OCI-LY7 (cell line): ENCODE measurements around the gene BHLHA15.

ENCODE experiments used
- EZH2phosphoT487 ChIP-seq: fragments of 200-600 bp; sonication (generic); IDR thresholded peaks from 2 replicates; pipeline ENCODE4 v1.6.1; 2018; ENCODE audit warnings: low read depth, borderline replicate concordance, mild to moderate bottlenecking, mixed run types, antibody characterized with exemption, low read length, moderate library complexity, mixed read lengths
- TF ChIP-seq, protein P1 (sequence below): fragments of 200-600 bp; sonication (generic); conservative IDR thresholded peaks from 2 replicates; pipeline ENCODE4 v1.5.1; 2014; ENCODE audit warnings: mild to moderate bottlenecking, antibody characterized with exemption, low read length, moderate library complexity, mixed read lengths

DNA sequence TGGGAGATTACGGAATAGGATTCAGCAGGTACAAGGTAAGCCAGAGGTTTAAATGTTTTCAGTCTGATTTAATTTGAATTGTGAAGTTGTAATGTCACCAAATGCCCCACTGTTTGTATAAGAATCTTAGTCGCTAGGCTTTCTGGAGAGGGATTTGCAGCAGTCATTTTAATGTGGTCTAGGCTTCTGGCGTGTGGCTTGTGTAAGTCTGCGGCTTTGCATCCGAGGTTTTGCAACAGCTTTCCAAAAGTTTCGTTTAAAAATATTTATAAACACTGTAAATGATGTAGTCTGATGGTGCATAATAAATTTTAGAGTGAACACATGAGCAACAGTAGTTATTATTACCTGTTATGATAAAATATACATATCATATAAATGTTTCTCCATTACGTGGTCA lies 26.1 kb upstream of the BHLHA15 start:
- TF ChIP-seq, protein P1, sequence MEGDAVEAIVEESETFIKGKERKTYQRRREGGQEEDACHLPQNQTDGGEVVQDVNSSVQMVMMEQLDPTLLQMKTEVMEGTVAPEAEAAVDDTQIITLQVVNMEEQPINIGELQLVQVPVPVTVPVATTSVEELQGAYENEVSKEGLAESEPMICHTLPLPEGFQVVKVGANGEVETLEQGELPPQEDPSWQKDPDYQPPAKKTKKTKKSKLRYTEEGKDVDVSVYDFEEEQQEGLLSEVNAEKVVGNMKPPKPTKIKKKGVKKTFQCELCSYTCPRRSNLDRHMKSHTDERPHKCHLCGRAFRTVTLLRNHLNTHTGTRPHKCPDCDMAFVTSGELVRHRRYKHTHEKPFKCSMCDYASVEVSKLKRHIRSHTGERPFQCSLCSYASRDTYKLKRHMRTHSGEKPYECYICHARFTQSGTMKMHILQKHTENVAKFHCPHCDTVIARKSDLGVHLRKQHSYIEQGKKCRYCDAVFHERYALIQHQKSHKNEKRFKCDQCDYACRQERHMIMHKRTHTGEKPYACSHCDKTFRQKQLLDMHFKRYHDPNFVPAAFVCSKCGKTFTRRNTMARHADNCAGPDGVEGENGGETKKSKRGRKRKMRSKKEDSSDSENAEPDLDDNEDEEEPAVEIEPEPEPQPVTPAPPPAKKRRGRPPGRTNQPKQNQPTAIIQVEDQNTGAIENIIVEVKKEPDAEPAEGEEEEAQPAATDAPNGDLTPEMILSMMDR: no peak
- TF ChIP-seq EZH2phosphoT487: no peak
